GM12872 (cell line): Measurements from ENCODE around the gene GPRIN2.

Experiments
- CTCF ChIP-seq: IDR thresholded peaks from 3 replicates; pipeline ENCODE4 v1.5.1; 2011; ENCODE audit warnings: low read depth, mild to moderate bottlenecking, low read length, moderate library complexity; ENCODE audit not compliant: insufficient read depth

GPRIN2 gene

GRCh38 chr10:46518028-46518725, 38.3 kb downstream of the GPRIN2 start:
- no peak for TF ChIP-seq CTCF

- no peak for TF ChIP-seq CTCF
Measured at GRCh38 chr10:46517541-46517940, 38.9 kb downstream of the GPRIN2 start.

GRCh38 chr10:46516660-46517416, 39.6 kb downstream of the GPRIN2 start:
- TF ChIP-seq CTCF, result no peak

DNA sequence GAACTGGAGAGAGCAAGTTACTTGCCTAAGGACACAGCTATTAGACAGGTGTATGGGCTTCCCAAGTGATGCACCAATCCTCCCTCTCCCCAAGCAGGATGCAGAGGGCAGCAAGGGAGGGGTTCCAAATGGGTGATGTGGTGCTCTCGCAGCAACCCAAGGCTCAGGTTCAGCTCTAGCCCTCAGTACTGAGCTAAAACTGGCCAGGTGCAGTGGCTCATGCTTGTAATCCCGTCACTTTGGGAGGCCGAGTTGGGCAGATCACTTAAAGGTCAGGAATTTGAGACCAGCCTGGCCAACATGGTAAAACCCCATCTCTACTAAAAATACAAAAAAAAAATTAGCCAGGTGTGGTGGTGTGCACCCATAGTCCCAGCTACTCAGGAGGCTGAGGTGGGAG, 40.7 kb downstream of the GPRIN2 start:
- TF ChIP-seq CTCF, result no peak

GRCh38 chr10:46515366-46515765, 41.1 kb downstream of the GPRIN2 start:
- no peak for TF ChIP-seq CTCF

DNA sequence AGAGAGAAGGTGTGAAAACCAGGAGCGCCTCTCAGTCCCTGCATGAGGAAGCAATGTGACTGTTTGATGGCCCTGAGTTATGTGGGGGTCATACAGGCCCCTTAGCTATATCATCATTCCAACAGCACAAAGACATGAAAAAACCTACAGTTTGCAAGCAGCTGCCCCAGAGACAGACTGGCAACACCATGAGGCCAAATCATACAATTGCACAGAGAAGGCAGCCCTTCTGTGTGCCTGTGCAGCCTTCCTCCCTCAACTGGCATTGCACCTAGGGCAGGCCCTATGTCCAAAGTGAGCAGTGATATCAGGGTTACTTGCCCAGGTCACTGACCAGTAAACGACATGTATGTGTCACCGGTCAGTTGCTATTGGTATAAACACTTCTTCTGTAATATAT, 41.6 kb downstream of the GPRIN2 start:
- no peak for TF ChIP-seq CTCF

DNA sequence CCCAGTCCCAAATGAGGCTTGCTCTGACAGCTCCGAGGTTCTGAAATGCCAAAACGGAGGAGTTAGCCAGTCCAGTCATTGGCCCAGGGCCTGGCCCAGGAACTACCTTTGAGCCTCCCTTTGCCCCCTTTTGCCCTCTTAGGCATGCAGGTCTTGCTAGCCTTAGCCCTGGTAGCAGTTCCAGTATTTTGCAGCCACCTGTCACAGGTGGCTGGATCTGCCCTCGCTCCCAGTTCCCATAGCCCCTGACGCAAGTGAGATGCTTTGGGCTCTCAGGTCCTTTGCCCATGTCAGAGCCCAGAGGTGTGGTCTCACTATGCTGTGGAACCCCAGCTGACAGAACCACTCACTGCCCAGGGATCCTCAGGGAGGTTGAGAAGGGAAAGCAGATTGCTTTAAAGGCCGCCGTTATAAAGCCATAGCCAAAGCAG, 42.0 kb downstream of the GPRIN2 start:
- no peak for TF ChIP-seq CTCF
